K562 (cell line): ENCODE measurements around the gene DCAF4. TPM values are rescaled to one million over a fixed set of nuclear protein-coding genes. Genes with fewer than 3 reads are reported as not detected.

Source experiments
- ATAC-seq: fragments of 200-7000 bp; cut with Tn5 transposase; 3 replicates; pipeline ENCODE4 v1.9.1; 2020; ENCODE audit warnings: moderate library complexity
- BruUV-seq: library from RNA; stranded (reverse); fragments of 400-500 nt; replicated peaks from 2 replicates; lab custom pipeline; 2021; lab: Mats Ljungman, UMichigan
- CTCF ChIA-PET: fragments of 300-600 bp; formaldehyde crosslinking; extraction: SDS; loops from one replicate; lab custom pipeline; 2021; ENCODE audit warnings: low intra/inter-chr PET ratio; lab: Yijun Ruan, JAX
- POLR2A ChIA-PET: fragments of 300-600, 350-650 bp; sonication (Branson Sonifier 250); formaldehyde crosslinking; extraction: SDS; loops from one replicate; lab custom pipeline; 2021; ENCODE audit warnings: antibody characterized with exemption, inconsistent platforms; lab: Yijun Ruan, JAX
- DNase-seq, 4 experiments: peaks; one replicate each; pipeline versions ENCODE4 v3.0.0 to v3.0.0-alpha.2; 2011 to 2018; ENCODE audit warnings: low spot score in 3 of 4, mixed read lengths in 3 of 4; ENCODE audit errors: extremely low read depth in 1 of 4
- FAIRE-seq: peaks from 2 replicates; lab custom pipeline; 2011; peaks lifted over from hg19 to GRCh38; lab: Jason Lieb, UNC
- H2AFZ ChIP-seq: 2 replicates; pipeline ENCODE4 v1.6.0; 2011; ENCODE audit warnings: low read depth, low read length, control low read depth, inconsistent platforms
- H3K27ac ChIP-seq: fragments of 200-600 bp; 3 replicates; pipeline ENCODE4 v1.8.0; 2011; ENCODE audit warnings: low read depth, mild to moderate bottlenecking, control low read depth, inconsistent platforms, low read length, moderate library complexity, mixed read lengths; ENCODE audit errors: extremely low read depth
- H3K27me3 ChIP-seq, 2 experiments: fragments of 300-600 bp in 1 of 2; 2 replicates in 1 of 2; 3 replicates in 1 of 2; pipeline versions ENCODE4 v1.6.0 to v1.8.0; 2011; ENCODE audit warnings: inconsistent platforms in 2 of 2, low read length in 2 of 2, mild to moderate bottlenecking in 1 of 2, mixed read lengths in 1 of 2, moderate library complexity in 1 of 2; ENCODE audit not compliant: control insufficient read depth in 2 of 2, insufficient read depth in 2 of 2
- H3K36me3 ChIP-seq: fragments of 300-600 bp; 3 replicates; pipeline ENCODE4 v1.8.0; 2011; ENCODE audit warnings: mild to moderate bottlenecking, low read length, inconsistent platforms; ENCODE audit not compliant: control insufficient read depth, insufficient read depth
- H3K4me1 ChIP-seq, 2 experiments: fragments of 200-600 bp in 1 of 2; replicated peaks in 1 of 2; 2 replicates in 1 of 2; 3 replicates in 1 of 2; pipeline versions ENCODE4 v1.5.1 to v1.8.0; 2011; ENCODE audit warnings: inconsistent platforms in 2 of 2, low read length in 2 of 2, mild to moderate bottlenecking in 1 of 2, mixed read lengths in 1 of 2, moderate library complexity in 1 of 2; ENCODE audit not compliant: control insufficient read depth in 2 of 2, insufficient read depth in 2 of 2
- H3K4me2 ChIP-seq: 2 replicates; pipeline ENCODE4 v1.6.1; 2011; ENCODE audit warnings: low read length, control low read depth, inconsistent platforms, mixed read lengths; ENCODE audit not compliant: insufficient read depth
- H3K4me3 ChIP-seq: fragments of 200-600 bp; sonication (generic), shearing (Covaris generic); 2 replicates; pipeline ENCODE4 v1.5.1; 2016; ENCODE audit warnings: control low read depth, inconsistent platforms
- H3K79me2 ChIP-seq: fragments of 200-600 bp; 3 replicates; pipeline ENCODE4 v1.8.0; 2011; ENCODE audit warnings: low read length, inconsistent platforms; ENCODE audit not compliant: control insufficient read depth, insufficient read depth
- H3K9ac ChIP-seq, 2 experiments: 2 replicates each; pipeline versions ENCODE4 v1.6.0 to v1.6.1; 2011; ENCODE audit warnings: low read depth in 2 of 2, low read length in 2 of 2, control low read depth in 1 of 2, inconsistent platforms in 1 of 2, mild to moderate bottlenecking in 1 of 2, mixed read lengths in 1 of 2; ENCODE audit not compliant: insufficient read depth in 1 of 2
- H3K9me1 ChIP-seq: one replicate; pipeline ENCODE4 v1.6.0; 2011; ENCODE audit warnings: inconsistent platforms, mild to moderate bottlenecking, low read length, moderate library complexity; ENCODE audit not compliant: control insufficient read depth, insufficient read depth
- H3K9me3 ChIP-seq: replicated peaks from 2 replicates; pipeline ENCODE4 v1.5.1; 2011; ENCODE audit warnings: low read depth, low read length, inconsistent platforms; ENCODE audit not compliant: control insufficient read depth, insufficient read depth
- H4K20me1 ChIP-seq: replicated peaks from 2 replicates; pipeline ENCODE4 v1.6.1; 2011; ENCODE audit warnings: low read length, inconsistent platforms, mixed read lengths; ENCODE audit not compliant: control insufficient read depth, insufficient read depth
- BMI1 ChIP-seq: fragments of 150-350 bp; IDR thresholded peaks from 2 replicates; pipeline ENCODE4 v1.6.1; 2014; ENCODE audit warnings: low read length
- KLF6 ChIP-seq: fragments of 250-450 bp; sonication (Bioruptor Pico); IDR thresholded peaks from 2 replicates; pipeline ENCODE4 v1.4.0; 2020; ENCODE audit warnings: mild to moderate bottlenecking, moderate library complexity, borderline replicate concordance
- MAFK ChIP-seq: IDR thresholded peaks from 2 replicates; pipeline ENCODE4 v1.6.1; 2011; ENCODE audit warnings: low read length, improper control_type of control experiment
- NFXL1 ChIP-seq: fragments of 450-650 bp; formaldehyde crosslinking; IDR thresholded peaks from 2 replicates; pipeline ENCODE4 v1.4.0; 2021; ENCODE audit warnings: mild to moderate bottlenecking
- POLR2AphosphoS5 ChIP-seq: IDR thresholded peaks from 2 replicates; pipeline ENCODE4 v1.6.1; 2011; ENCODE audit warnings: mild to moderate bottlenecking, low read depth, low read length, moderate library complexity; ENCODE audit not compliant: control insufficient read depth, insufficient read depth
- RFX7 ChIP-seq: fragments of 250-450 bp; sonication (Bioruptor Pico); IDR thresholded peaks from 2 replicates; pipeline ENCODE4 v1.5.1; 2021; ENCODE audit warnings: mild to moderate bottlenecking
- SIN3A ChIP-seq, 2 experiments: fragments of 150-350 bp in 1 of 2; IDR thresholded peaks; 2 replicates each; pipeline ENCODE4 v1.6.1; 2011 to 2016; ENCODE audit warnings: borderline replicate concordance in 2 of 2, low read depth in 2 of 2, low read length in 2 of 2, mild to moderate bottlenecking in 2 of 2, moderate library complexity in 2 of 2; ENCODE audit not compliant: control insufficient read depth in 1 of 2
- THRA ChIP-seq: fragments of 450-650 bp; IDR thresholded peaks from 2 replicates; pipeline ENCODE4 v1.6.1; 2017; ENCODE audit warnings: mild to moderate bottlenecking, moderate library complexity
- ZMIZ1 ChIP-seq, 2 experiments: fragments of 150-350 bp in 1 of 2; IDR thresholded peaks; 2 replicates each; pipeline ENCODE4 v1.6.1; 2012 to 2016; ENCODE audit warnings: low read depth in 2 of 2, low read length in 2 of 2, mild to moderate bottlenecking in 1 of 2, moderate library complexity in 1 of 2
- ZNF77 ChIP-seq: fragments of 250-450 bp; sonication (Bioruptor Pico); IDR thresholded peaks from 2 replicates; pipeline ENCODE4 v1.5.0; 2020
- WGBS: fragments of 100-300 bp; shearing (Covaris generic); methylation state at CpG from one replicate; pipeline ENCODE4 v1.1.6; 2016; ENCODE audit warnings: low coverage, mixed read lengths; ENCODE audit not compliant: insufficient coverage; ENCODE audit errors: missing lambda C conversion rate; 5-methylcytosine and 5-hydroxymethylcytosine counted together
- in situ Hi-C: fragments of 300-500 bp; cut with MboI; formaldehyde crosslinking; loops from 4 replicates; pipeline ENCODE4 v1.15.0; 2018; ENCODE audit warnings: inconsistent platforms, mixed read lengths
- intact Hi-C: fragments of 100-400 bp; cut with micrococcal nuclease; formaldehyde crosslinking; loops from 2 replicates; pipeline ENCODE4 v1.14.2; 2022
- polyA plus RNA-seq, 8 experiments: library from polyadenylated mRNA; depleted of rRNA in 4 of 8; stranded (reverse) in 5 of 8; unstranded in 3 of 8; fragments of >200 nt; fragmentation: Nextera tagmentation in 2 of 8; fragmentation: Illumina TruSeq in 1 of 8; extraction: Ambion mirVana in 2 of 8; extraction: Trizol in 1 of 8; gene quantifications; 2 replicates each; pipeline versions ENCODE4 v1.2.1 to v1.2.3, GENCODE V29; 2011 to 2014; ENCODE audit warnings: inconsistent platforms in 1 of 8, missing spikeins in 1 of 8
- total RNA-seq, 7 experiments: library from RNA; depleted of rRNA in 6 of 7; stranded (reverse); fragments of >200 nt in 6 of 7; fragmentation: Illumina TruSeq in 2 of 7; extraction: Trizol in 2 of 7; gene quantifications; 2 replicates each; pipeline versions ENCODE4 v1.2.1 to v1.2.3, GENCODE V29; 2011 to 2021; ENCODE audit warnings: low replicate concordance in 1 of 7
- TF ChIP-seq, protein P1 (sequence below): fragments of 450-650 bp; IDR thresholded peaks from 2 replicates; pipeline ENCODE4 v1.7.0; 2016; ENCODE audit warnings: borderline replicate concordance
- TF ChIP-seq, protein P2 (sequence below): fragments of 200-800 bp; sonication (Bioruptor generic); IDR thresholded peaks from 2 replicates; pipeline ENCODE4 v1.6.1; 2017; ENCODE audit warnings: missing genetic modification characterization, missing compliant biosample characterization
- TF ChIP-seq, protein P3 (sequence below): fragments of 450-650 bp; IDR thresholded peaks from 2 replicates; pipeline ENCODE4 v1.6.1; 2016

Gene DCAF4
- total and polyA plus RNA-seq, 9 of the 15 experiments (the other 6 are each of a cell fraction or from before 2014, with no cell fraction given): 2.7 to 49.2 (median 22.9) TPM

- Histone ChIP-seq H3K27ac (no peak overlapping the region), H3K27me3 (no peaks in the 10 kb centered on the region), H4K20me1 (peaks cover 4% of the 10 kb centered on the region; the same call in 1 of the 2 replicates), H3K4me3 (no peak overlapping the region), H3K4me2 (no peak overlapping the region), H3K79me2 (no peaks in the 10 kb centered on the region), H3K9me1 (no peaks in the 10 kb centered on the region), H3K4me1 (no peaks in the 10 kb centered on the region; a peak in 1 of 5 replicates), H3K9ac (no peak overlapping the region), H3K36me3 (peaks cover 4% of the 10 kb centered on the region; the same call in 1 of the 3 replicates), H2AFZ (no peak overlapping the region), H3K9me3 (no peaks in the 10 kb centered on the region)
- in situ Hi-C loops: no loop called here
- ATAC-seq (no peak), DNase-seq (no peak), FAIRE-seq (no peak)
- BruUV-seq: no TSS peak
- ChIA-PET POLR2A (interaction anchor here (1.1 kb wide), 1 partner anchor 74 kb away, joined by 3 read pairs; no protein-coding TSS in a partner anchor), CTCF (interaction anchor here (0.8 kb wide), 1 partner anchor 73 kb away, joined by 3 read pairs; no protein-coding TSS in a partner anchor)
- intact Hi-C loops: no loop called here
- WGBS: 91% methylated on average over 3 of the region's 4 CpGs
- no peak for TF ChIP-seq ZMIZ1 (IDR thresholded peaks at IDR 0.05; ENCODE audit: low read depth in 2 of 2, low read length in 2 of 2)
- TF ChIP-seq, protein P1, sequence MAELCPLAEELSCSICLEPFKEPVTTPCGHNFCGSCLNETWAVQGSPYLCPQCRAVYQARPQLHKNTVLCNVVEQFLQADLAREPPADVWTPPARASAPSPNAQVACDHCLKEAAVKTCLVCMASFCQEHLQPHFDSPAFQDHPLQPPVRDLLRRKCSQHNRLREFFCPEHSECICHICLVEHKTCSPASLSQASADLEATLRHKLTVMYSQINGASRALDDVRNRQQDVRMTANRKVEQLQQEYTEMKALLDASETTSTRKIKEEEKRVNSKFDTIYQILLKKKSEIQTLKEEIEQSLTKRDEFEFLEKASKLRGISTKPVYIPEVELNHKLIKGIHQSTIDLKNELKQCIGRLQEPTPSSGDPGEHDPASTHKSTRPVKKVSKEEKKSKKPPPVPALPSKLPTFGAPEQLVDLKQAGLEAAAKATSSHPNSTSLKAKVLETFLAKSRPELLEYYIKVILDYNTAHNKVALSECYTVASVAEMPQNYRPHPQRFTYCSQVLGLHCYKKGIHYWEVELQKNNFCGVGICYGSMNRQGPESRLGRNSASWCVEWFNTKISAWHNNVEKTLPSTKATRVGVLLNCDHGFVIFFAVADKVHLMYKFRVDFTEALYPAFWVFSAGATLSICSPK: no peak
- TF ChIP-seq RFX7 (CRISPR knock-in tag): no peak
- TF ChIP-seq, protein P2, sequence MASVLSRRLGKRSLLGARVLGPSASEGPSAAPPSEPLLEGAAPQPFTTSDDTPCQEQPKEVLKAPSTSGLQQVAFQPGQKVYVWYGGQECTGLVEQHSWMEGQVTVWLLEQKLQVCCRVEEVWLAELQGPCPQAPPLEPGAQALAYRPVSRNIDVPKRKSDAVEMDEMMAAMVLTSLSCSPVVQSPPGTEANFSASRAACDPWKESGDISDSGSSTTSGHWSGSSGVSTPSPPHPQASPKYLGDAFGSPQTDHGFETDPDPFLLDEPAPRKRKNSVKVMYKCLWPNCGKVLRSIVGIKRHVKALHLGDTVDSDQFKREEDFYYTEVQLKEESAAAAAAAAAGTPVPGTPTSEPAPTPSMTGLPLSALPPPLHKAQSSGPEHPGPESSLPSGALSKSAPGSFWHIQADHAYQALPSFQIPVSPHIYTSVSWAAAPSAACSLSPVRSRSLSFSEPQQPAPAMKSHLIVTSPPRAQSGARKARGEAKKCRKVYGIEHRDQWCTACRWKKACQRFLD: no peak
- no peak for TF ChIP-seq THRA
- TF ChIP-seq MAFK: no peak
- TF ChIP-seq KLF6 (CRISPR knock-in tag): no peak
- TF ChIP-seq SIN3A (IDR thresholded peaks at IDR 0.05; ENCODE audit: borderline replicate concordance in 2 of 2, control insufficient read depth in 1 of 2, low read depth in 2 of 2, low read length in 2 of 2): no peak
- TF ChIP-seq NFXL1 (CRISPR knock-in tag): no peak
- TF ChIP-seq ZNF77 (CRISPR knock-in tag): no peak
- no peak for TF ChIP-seq BMI1
- no peak for TF ChIP-seq POLR2AphosphoS5
- TF ChIP-seq, protein P3, sequence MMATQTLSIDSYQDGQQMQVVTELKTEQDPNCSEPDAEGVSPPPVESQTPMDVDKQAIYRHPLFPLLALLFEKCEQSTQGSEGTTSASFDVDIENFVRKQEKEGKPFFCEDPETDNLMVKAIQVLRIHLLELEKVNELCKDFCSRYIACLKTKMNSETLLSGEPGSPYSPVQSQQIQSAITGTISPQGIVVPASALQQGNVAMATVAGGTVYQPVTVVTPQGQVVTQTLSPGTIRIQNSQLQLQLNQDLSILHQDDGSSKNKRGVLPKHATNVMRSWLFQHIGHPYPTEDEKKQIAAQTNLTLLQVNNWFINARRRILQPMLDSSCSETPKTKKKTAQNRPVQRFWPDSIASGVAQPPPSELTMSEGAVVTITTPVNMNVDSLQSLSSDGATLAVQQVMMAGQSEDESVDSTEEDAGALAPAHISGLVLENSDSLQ: no peak
Observed at GRCh38 chr14:72999316-72999715, 73.1 kb downstream of the DCAF4 start.
